Body of pancreas (tissue), 4 donors: ENCODE data around the gene ZDHHC13.

Experiments
- CTCF ChIP-seq, 7 experiments: fragments of 450-650 bp in 4 of 7; fragments of 200-600 bp in 3 of 7; sonication (generic) in 3 of 7; IDR thresholded peaks; one replicate each; pipeline ENCODE4 v1.5.1; 2016 to 2019; ENCODE audit warnings: antibody characterized with exemption in 7 of 7
- POLR2A ChIP-seq, 3 donors: fragments of 450-650 bp; IDR thresholded peaks; one replicate each; pipeline ENCODE4 v1.6.1; 2016; ENCODE audit warnings: antibody characterized with exemption in 3 of 3, mild to moderate bottlenecking in 2 of 3

- TF ChIP-seq CTCF (IDR thresholded peaks at IDR 0.05) (no peak), POLR2A (IDR thresholded peaks at IDR 0.05) (no peak)
These were observed 28.4 kb downstream of the ZDHHC13 start for GRCh38 chr11:19145319-19145718.
